ENCODE measurements around the gene MAD1L1. TPM values are rescaled to one million over a fixed set of nuclear protein-coding genes. Genes with fewer than 3 reads are reported as not detected.
A peak's percentile ranks its signal among the peaks of the same experiment; 100 is the strongest.

Gene MAD1L1
- total RNA-seq (10 to 100 TPM; 11.1 to 29.7 (median 19.3) TPM), polyA plus RNA-seq (10 to 100 TPM; 21.8 to 25.3 TPM)
- long read RNA-seq, donor 1, partial matches to known transcripts, result 2 of 56 reads
- long read RNA-seq, donor 1, other reads (novel, unspliced or antisense), result 48 of 56 reads
- long read RNA-seq, donor 2, transcript MAD1L1-202 (19 exons, 2,762 nt), result major isoform, 11 of 122 reads
- long read RNA-seq, donor 2, transcript MAD1L1-204 (19 exons, 2,991 nt), result minor isoform, 8 of 122 reads
- long read RNA-seq, donor 2, partial matches to known transcripts, result 9 of 122 reads
- long read RNA-seq, donor 2, other reads (novel, unspliced or antisense), result 94 of 122 reads
- long read RNA-seq, donor 3, transcript MAD1L1-204 (19 exons, 2,991 nt), result major isoform, 5 of 56 reads
- long read RNA-seq, donor 3, partial matches to known transcripts, result 9 of 56 reads
- long read RNA-seq, donor 3, other reads (novel, unspliced or antisense), result 38 of 56 reads

DNA sequence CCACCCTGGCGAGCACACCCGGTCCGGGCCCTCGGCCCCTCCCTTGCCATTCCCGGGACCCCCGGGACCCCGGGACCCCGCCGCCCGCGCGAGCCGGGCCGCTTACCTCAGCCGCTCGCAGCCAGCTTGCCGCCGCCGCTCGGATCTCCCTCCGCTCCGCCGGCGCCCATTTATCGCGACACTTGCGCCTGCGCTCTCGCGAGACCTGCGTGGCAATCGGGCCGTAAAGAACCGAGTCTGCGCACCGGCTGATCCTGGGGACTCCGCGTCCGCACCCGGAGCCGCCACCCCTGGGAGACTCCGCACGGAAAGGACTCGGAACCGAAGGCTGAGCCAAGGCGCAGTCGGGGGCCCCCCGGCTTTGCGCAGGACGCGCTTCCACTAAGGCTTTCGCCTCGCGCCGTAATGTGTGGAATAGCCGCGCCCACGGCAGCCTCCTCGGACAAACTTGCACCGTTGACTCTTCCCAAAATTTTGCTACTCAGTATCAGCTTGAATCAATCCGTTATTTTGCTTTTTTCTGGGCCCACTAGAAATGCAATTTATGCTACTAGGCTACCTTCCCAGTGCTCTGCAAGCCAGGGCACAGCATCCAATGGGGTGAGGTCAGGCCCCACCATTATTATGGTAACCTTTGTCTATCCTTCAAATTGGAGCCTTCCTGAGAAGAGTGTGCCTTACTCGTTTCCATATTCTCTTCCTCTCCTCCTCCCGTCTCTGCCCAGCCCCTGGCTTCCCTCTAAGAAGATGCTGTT lies at the start of gene MAD1L1:
TSS of gene MAD1L1 (minus strand) at position 180 of the 755 bp plus-strand sequence. CDS start 2,812 bp downstream, outside the sequence.
- Histone ChIP-seq H3K27ac (peak within 1 kb of the TSS in 11 of 12 donors; percentile 24 to 87 (median 79)), H3K9me3 (no peaks in the 10 kb centered on the region), H3K4me3 (peak within 1 kb of the TSS; percentile 82 to 100 (median 96)), H3K4me1 (peaks cover 2 to 41% (median 22%) of the 10 kb centered on the region in 12 donors), H3K36me3 (peaks cover 0 to 52% (median 42%) of the 10 kb centered on the region in 9 donors), H3K27me3 (no peaks in the 10 kb centered on the region)
- WGBS, 4 donors, result 0 to 1% (median 0%) methylated on average over 34 to 63 of the region's 63 CpGs
- intact Hi-C loops (cut with DNase I), result loop anchor here in 1 of 10 donors (5.0 kb wide), 1 partner anchor 114 kb away; no protein-coding TSS in a partner anchor
- ATAC-seq (peak; percentile 74 to 94 (median 92)), DNase-seq (peak; percentile 90 to 96 (median 91))
- TF ChIP-seq, protein P1, sequence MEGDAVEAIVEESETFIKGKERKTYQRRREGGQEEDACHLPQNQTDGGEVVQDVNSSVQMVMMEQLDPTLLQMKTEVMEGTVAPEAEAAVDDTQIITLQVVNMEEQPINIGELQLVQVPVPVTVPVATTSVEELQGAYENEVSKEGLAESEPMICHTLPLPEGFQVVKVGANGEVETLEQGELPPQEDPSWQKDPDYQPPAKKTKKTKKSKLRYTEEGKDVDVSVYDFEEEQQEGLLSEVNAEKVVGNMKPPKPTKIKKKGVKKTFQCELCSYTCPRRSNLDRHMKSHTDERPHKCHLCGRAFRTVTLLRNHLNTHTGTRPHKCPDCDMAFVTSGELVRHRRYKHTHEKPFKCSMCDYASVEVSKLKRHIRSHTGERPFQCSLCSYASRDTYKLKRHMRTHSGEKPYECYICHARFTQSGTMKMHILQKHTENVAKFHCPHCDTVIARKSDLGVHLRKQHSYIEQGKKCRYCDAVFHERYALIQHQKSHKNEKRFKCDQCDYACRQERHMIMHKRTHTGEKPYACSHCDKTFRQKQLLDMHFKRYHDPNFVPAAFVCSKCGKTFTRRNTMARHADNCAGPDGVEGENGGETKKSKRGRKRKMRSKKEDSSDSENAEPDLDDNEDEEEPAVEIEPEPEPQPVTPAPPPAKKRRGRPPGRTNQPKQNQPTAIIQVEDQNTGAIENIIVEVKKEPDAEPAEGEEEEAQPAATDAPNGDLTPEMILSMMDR (IDR thresholded peaks at IDR 0.05), result peak in 1 of 12 donors; percentile 8
- TF ChIP-seq POLR2A (IDR thresholded peaks at IDR 0.05), result peak in 1 of 2 donors; percentile 56

DNA sequence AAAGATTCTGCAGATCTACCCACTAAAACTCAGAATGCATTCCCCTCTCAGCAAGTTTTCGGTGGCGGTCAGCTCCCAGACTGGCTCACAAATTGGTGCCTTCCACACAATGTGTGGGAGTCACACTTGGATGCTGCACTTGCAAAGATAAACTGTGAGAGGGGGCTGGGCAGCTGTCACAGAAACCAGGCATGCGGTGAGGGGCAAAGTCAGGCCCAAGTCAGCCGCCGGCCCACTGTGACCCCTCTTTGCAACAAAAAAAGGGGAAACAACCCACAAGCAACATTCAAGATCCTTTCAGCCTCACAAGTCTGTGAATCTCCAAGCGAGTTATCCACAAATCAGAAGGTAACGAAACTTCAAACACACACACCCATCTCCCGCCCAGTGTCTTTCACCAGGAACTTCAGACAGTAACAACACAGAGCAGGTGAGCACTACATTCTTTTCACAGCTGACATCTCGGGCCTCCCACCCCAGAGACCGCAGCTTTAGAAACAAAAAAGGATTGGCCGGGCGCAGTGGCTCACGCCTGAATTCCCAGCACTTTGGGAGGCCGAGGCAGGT lies 49.5 kb upstream of the MAD1L1 start:
- no peak overlapping the region for H3K4me3 ChIP-seq
- H3K27me3 ChIP-seq, result no peaks in the 10 kb centered on the region
- H3K27ac ChIP-seq, result peak overlapping the region in 5 of 12 donors; percentile 32 to 54 (median 51)
- H3K9me3 ChIP-seq, result no peaks in the 10 kb centered on the region
- H3K36me3 ChIP-seq, result peaks cover 0 to 6% (median 0%) of the 10 kb centered on the region in 9 donors
- ATAC-seq (no peak), DNase-seq (peak in 1 of 5 donors; percentile 29)
- intact Hi-C loops (cut with DNase I), result no loop called here
- H3K4me1 ChIP-seq, result peaks cover 0 to 14% (median 3%) of the 10 kb centered on the region in 12 donors
- WGBS, 4 donors, result 82 to 96% (median 92%) methylated on average over 11 to 14 of the region's 14 CpGs
- no peak for TF ChIP-seq POLR2A (IDR thresholded peaks at IDR 0.05)
- TF ChIP-seq, protein P1 (IDR thresholded peaks at IDR 0.05), result no peak

DNA sequence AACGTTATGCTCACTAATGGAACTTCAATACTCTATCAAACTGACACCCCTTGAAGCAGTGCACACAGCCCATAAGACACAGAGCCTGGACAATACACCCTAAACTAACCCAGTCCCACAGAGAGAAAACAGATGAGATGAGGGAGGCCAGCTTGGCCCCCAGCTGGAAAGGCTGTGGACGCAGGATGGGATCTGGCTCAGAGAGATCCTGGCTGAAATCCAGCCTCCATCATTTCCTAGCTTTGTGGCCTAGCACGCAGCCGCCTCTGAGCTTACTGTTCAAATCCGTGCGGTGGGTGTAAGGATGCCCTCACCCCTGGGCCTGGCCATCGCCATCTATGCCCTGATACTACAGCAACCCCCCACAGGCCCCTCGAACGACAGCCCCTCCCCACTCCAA lies 48.8 kb upstream of the MAD1L1 start:
- intact Hi-C loops (cut with DNase I), result no loop called here
- peak in 4 of 5 donors; percentile 28 to 49 (median 45) for DNase-seq
- Histone ChIP-seq H3K4me3 (no peak overlapping the region), H3K36me3 (peaks cover 0 to 9% (median 0%) of the 10 kb centered on the region in 9 donors), H3K4me1 (peaks cover 0 to 14% (median 3%) of the 10 kb centered on the region in 12 donors), H3K27ac (peak overlapping the region in 5 of 12 donors; percentile 32 to 54 (median 51)), H3K27me3 (no peaks in the 10 kb centered on the region), H3K9me3 (no peaks in the 10 kb centered on the region)
- ATAC-seq, result peak; percentile 41 to 83 (median 66)
- WGBS, 4 donors, result 36 to 49% (median 41%) methylated on average over 9 of the region's 9 CpGs
- TF ChIP-seq POLR2A (IDR thresholded peaks at IDR 0.05), result no peak
- TF ChIP-seq, protein P1 (IDR thresholded peaks at IDR 0.05), result no peak
